Stimulated activated naive CD8-positive, alpha-beta T cell treated with anti-CD3 and anti-CD28 coated beads, Interleukin-15, Interleukin-2, amounts not matched to agents 100 U/mL and 50 U/mL, for 24 hours (primary cell): ENCODE measurements around the gene PAIP2.
A peak's percentile ranks its signal among the peaks of the same experiment; 100 is the strongest.
"Not testable (repeated sequence)": the region's sequence is repeated elsewhere in the genome, so short reads cannot be mapped to it uniquely, and the experiment has no call there.

ENCODE experiments used
- ATAC-seq: fragments of 150-1000 bp; cut with Tn5 transposase; one replicate; pipeline ENCODE4 v1.10.0; 2021
- DNase-seq: peaks from one replicate; pipeline ENCODE4 v3.0.0; 2021

PAIP2 gene

DNA sequence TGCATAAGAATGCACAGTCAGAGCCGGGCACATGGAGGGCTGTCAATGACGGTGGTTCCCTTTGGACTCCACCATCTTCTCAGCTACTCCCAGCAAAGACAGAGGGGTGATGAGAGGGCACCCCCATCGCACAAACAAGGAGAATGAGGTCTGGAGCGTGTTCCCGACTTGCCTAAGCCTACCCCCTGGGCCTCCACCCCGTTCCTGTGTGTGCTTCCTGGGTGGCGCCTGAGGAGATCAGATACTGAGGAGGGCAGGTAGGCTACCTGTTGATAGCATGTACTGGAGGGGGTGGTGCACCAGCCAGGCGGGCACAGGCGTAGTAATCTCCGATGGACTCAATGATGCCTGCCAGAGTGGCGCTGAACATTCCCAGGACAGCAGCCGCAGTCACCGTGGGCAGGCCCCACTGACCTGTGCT, 37.3 kb downstream of the PAIP2 start:
- DNase-seq (no peak), ATAC-seq (no peak)

DNA sequence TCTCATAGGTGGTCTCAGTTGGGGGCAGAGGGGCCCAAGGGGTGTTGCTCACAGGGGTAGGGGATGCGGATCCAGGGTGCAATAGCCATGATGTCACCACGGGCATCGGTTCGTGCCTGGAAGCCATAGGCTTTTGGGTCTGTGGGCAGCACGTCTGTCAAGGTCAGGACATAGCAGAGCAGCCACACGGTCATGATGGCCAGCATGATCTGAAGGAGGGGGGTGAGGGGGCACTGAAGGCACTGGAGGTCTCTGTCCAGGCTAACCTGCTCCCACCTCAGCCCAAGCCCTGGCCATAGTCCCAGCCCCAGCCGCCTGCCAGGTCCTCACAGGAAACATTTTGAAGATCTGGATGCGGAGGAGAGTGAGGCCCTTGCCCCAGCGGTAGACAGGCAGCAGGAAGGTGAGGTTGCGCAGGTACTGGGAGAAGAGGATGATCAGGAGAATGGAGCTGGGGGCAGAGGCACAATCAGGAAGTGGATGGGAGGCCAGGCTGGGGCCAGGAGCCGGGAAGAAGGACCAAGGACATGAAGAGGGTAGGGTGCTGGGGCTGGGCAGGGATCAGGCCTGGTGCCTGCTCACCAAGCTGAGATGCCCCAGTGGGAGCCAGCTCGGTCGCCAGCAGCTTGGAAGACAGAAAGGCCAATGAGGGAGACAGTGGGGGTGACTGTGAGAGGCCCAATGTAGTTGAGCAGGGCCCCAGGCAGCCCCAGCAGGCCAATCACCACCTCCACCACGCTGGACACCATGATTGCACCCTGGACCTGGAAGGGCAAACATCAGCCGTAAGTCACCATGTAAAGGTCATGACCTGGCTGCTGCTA, 38.2 kb downstream of the PAIP2 start:
- DNase-seq (no peak), ATAC-seq (no peak)

GRCh38 chr5:139381837-139382761, 40.4 kb downstream of the PAIP2 start:
- ATAC-seq, result no peak
- no peak for DNase-seq

DNA sequence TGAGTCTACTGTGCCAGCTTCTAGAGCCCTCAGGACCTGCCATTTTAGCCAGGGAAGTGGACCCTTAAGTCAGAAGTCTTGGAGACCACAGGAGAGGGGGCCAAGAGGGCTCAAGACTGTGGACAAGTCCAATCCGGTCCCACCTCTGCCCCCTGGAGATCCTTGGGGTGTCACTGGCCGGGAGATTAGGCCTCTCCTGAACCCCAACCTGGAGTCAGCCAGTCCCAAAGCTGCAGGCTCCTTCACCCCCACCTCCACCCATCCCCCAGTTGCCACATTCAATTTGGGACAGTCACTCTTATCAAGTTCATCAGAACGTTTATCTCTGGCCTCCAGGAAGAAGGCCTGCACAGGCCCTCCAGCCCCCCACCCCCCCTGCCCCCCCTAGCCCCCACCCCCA, 41.2 kb downstream of the PAIP2 start:
- no peak for DNase-seq
- ATAC-seq, result no peak

- DNase-seq (no peak), ATAC-seq (no peak)
Observed at GRCh38 chr5:139383275-139383992, 41.8 kb downstream of the PAIP2 start, which contains the start of gene SLC23A1. SLC23A1 (minus strand) TSS chr5:139383297; CDS start chr5:139383253, 44 bp downstream.

DNA sequence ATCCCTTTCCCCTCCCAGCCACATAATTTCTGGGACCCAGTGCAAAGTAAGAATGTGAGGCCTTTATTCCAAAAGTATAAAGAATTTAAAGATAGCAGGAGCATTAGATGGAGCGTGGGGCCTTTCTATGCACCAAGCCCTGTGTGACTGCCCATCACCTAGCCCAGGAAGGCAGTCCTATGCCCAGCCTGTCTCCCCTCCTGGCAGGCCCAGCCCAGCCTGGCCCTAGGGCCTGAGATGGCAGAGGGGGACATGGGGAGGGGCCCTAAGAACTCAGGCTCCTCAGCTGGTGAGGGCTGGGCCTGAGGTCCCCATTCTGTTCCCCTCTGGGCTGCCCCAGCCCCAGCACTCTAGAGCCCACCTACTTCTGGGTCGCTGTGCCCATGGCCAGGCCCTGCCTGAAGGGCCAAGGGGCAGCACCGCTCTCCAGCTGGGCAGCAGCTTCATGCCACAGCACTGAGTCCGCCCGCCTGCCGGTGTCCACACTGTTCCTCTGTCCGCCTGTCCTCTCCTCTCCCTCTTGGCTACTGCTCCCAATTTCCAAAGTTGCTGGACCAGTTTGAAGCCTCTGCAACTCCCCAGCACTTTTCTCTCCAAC, 42.4 kb downstream of the PAIP2 start:
- ATAC-seq, result no peak
- DNase-seq, result no peak

GRCh38 chr5:139384591-139385051, 43.0 kb downstream of the PAIP2 start:
- no peak for ATAC-seq
- DNase-seq, result no peak

DNA sequence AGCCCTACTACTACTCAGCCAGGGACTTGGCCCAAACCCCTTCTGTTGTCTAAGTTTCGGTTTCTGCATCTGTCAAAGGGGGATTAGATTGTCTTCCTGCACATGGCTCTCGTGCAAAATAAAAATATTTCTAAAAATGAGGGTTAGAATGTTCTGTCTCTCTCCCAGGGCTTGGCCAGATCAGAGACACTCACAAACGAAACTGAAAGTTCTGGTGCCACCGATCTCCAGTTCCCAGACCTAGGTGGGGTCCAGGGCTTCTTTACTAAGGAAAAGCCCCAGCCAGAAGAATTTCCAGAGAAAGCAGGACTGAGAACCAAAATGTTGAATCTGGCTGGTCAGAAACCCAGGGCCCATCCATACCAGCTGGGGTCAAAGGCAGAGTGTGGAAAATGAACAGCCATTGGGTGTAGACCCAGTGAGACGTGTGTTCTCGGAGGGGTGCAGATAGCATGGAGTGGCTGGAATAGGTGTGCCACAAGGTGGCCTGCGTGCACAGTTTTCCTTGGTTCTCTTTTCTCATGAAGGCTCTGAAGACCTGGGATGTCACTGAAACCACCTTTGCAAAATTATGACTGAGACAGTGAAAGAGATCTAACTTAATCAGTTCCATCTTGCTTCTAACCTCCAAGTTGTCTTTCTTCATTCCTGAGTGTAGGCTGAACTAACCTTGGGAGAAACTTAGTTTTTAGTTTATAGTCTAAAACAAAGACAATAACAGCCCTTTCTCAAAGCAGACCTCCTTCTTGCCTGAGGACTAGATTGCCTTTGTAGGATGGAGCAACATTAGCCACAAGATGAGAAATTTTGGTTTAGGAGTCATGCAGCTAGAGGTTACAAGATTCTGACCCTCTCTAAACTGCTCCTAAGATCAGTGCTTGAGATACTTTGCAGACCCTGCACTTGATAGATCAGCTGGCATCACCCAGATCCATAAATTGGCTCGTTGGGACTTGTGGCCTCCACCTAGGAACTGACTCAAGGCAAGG, 43.7 kb downstream of the PAIP2 start:
- DNase-seq, result no peak
- no peak for ATAC-seq

GRCh38 chr5:139386050-139386438, 44.4 kb downstream of the PAIP2 start:
- no peak for ATAC-seq
- no peak for DNase-seq

GRCh38 chr5:139386956-139387355, 45.3 kb downstream of the PAIP2 start:
- DNase-seq, ATAC-seq: not testable (repeated sequence)

DNA sequence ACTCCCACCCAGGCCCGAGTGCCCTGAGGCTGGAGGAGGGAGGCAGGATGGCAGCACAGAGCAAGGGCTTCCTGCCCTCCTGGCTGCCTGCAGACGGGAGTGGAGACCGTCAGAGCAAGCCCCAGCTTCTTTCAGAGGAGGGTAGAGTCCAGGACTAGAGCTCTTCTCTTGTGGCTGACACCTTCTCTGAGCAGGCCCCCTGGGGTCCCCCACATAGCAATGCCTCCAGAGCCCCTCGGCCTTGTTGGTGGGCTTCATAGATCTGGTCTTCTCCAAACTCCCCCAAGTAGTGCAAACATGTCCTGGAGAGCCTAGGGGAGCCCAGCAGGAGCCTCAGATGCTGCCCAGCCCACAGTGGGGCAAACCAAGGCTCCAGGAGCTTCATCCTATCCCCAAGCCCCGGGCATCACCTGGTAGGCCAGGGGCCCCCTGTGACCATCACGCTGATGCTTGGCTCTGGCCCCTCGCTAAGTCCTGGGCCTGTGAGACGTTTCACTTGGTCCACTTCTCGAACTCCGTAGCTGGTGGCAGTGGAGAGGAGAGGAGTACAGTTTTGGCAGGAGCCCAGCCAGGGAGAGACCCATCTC, 46.0 kb downstream of the PAIP2 start:
- DNase-seq, result no peak
- no peak for ATAC-seq

- DNase-seq (no peak), ATAC-seq (no peak)
Observed at GRCh38 chr5:139388198-139388821, 46.7 kb downstream of the PAIP2 start.

GRCh38 chr5:139389701-139390638, 48.3 kb downstream of the PAIP2 start, which contains the start of gene MZB1:
MZB1 (minus strand) TSS chr5:139389913; CDS start chr5:139389856, 57 bp downstream.
- ATAC-seq (peak; percentile 75), DNase-seq (peak; percentile 79)

- DNase-seq (no peak), ATAC-seq (no peak)
Observed at GRCh38 chr5:139390639-139391569, 49.2 kb downstream of the PAIP2 start.

DNA sequence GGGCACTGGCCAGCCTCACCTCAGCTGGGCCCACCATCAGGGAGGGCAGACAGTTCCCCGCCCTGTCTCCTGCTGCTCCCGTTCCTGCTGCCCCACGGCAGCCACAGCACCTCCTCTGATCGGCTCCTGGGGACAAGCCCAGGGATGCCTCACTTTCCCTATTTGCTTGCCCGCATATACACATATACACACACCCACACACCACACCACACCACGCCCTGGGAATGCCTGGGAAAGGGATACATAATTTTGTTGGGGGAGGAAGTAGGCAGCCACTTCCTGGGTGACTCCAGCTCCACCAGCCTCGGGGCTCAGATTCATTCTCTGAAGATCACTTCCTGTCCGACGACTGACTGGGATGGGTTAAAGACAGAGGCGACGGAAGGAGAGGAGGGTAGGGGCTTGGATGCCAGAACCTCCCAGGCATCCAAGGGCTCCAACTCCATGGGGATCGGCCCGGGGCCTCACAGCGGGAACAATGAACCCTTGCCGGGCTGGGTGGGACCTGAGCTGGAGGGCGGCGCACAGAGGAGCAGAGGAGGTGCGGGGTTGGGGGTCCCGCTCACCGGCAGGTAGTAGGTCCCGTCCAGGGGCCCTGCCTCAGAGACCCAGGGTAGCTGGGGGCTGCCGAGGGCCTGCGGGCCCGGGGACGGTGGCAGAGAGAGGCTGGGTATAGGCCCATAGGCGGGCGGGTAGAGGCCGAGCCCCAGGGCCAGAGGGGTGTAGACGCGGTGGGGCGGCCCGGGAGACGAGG, 50.1 kb downstream of the PAIP2 start:
- ATAC-seq (no peak), DNase-seq (peak; percentile 45)

DNA sequence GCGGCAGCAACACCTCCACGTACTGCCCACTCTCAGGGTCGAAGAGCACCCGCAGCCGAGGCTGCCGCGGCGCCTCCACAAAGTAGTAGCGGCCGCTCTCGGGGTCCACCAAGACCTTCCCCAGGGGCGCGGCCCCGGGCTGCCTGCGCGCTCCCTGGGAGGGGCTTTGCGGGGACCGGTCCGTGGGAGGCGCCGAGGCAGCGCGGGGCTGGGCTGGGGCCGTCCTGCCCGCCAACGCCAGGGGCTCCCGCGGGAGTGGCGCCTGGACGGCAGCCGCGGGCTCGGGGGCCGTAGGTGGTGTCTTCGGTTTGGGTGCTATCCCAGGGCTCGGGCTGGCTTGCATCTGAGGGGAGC, 50.6 kb downstream of the PAIP2 start:
- no peak for DNase-seq
- peak; percentile 24 for ATAC-seq
